CD14-positive monocyte (primary cell): ENCODE data around the gene EFCAB13. TPM values are rescaled to one million over a fixed set of nuclear protein-coding genes. Genes with fewer than 3 reads are reported as not detected.

Source experiments
- DNase-seq, 3 donors: peaks; one replicate each; pipeline ENCODE4 v3.0.0-alpha.2; 2011 to 2022
- H2AFZ ChIP-seq: 2 replicates; pipeline ENCODE4 v1.6.0; 2012; ENCODE audit warnings: mild to moderate bottlenecking, low read depth, low read length, inconsistent platforms; ENCODE audit not compliant: insufficient read depth, poor library complexity, severe bottlenecking
- H3K27ac ChIP-seq, 2 donors: 1 replicate in 1 of 2; 2 replicates in 1 of 2; pipeline ENCODE4 v1.5.1; 2012 to 2013; ENCODE audit warnings: low read length in 2 of 2, control low read depth in 1 of 2, inconsistent platforms in 1 of 2, low read depth in 1 of 2, mild to moderate bottlenecking in 1 of 2
- H3K27me3 ChIP-seq, 2 donors: one replicate each; pipeline versions ENCODE4 v1.6.0 to v1.6.1; 2011 to 2013; ENCODE audit warnings: low read length in 2 of 2; ENCODE audit not compliant: control insufficient read depth in 2 of 2, insufficient read depth in 2 of 2
- H3K36me3 ChIP-seq, 2 donors: replicated peaks in 1 of 2; 1 replicate in 1 of 2; 2 replicates in 1 of 2; pipeline versions ENCODE4 v1.5.1 to v1.6.1; 2012 to 2013; ENCODE audit warnings: low read length in 2 of 2, control low read depth in 1 of 2, inconsistent platforms in 1 of 2, mild to moderate bottlenecking in 1 of 2; ENCODE audit not compliant: insufficient read depth in 2 of 2, control insufficient read depth in 1 of 2
- H3K4me1 ChIP-seq, 2 donors: 1 replicate in 1 of 2; 2 replicates in 1 of 2; pipeline versions ENCODE4 v1.5.1 to v1.6.1; 2012 to 2013; ENCODE audit warnings: low read length in 2 of 2, control low read depth in 1 of 2, inconsistent platforms in 1 of 2, mild to moderate bottlenecking in 1 of 2, moderate library complexity in 1 of 2; ENCODE audit not compliant: insufficient read depth in 2 of 2, control insufficient read depth in 1 of 2
- H3K4me2 ChIP-seq: replicated peaks from 2 replicates; pipeline ENCODE3; 2012; ENCODE audit warnings: low read length, moderate library complexity, mild to moderate bottlenecking; ENCODE audit not compliant: poor library complexity, severe bottlenecking; ENCODE audit errors: extremely low read depth
- H3K4me3 ChIP-seq, 3 experiments: fragments of 200-600 bp in 1 of 3; sonication (generic) in 1 of 3; replicated peaks in 1 of 3; 1 replicate in 2 of 3; 2 replicates in 1 of 3; pipeline ENCODE4 v1.5.1; 2011 to 2013; ENCODE audit warnings: low read length in 3 of 3, mild to moderate bottlenecking in 3 of 3, control low read depth in 2 of 3, low read depth in 2 of 3, inconsistent platforms in 1 of 3, moderate library complexity in 1 of 3
- H3K79me2 ChIP-seq: 2 replicates; pipeline ENCODE4 v1.6.0; 2012; ENCODE audit warnings: mild to moderate bottlenecking, control low read depth, inconsistent platforms, low read length, moderate library complexity; ENCODE audit not compliant: insufficient read depth
- H3K9ac ChIP-seq: 2 replicates; pipeline ENCODE4 v1.6.0; 2017; ENCODE audit warnings: low read length, mild to moderate bottlenecking; ENCODE audit not compliant: insufficient read depth, poor library complexity, severe bottlenecking
- H3K9me3 ChIP-seq, 2 donors: replicated peaks in 1 of 2; 1 replicate in 1 of 2; 2 replicates in 1 of 2; pipeline versions ENCODE4 v1.5.1 to v1.6.1; 2012 to 2013; ENCODE audit warnings: low read length in 2 of 2, control low read depth in 1 of 2; ENCODE audit not compliant: control insufficient read depth in 1 of 2, insufficient read depth in 1 of 2
- H4K20me1 ChIP-seq: 2 replicates; pipeline ENCODE4 v1.6.0; 2012; ENCODE audit warnings: mild to moderate bottlenecking, low read length, control low read depth, moderate library complexity; ENCODE audit not compliant: insufficient read depth
- H3K27ac Mint-ChIP-seq, 7 donors: one replicate each; pipeline ENCODE4 v1.8.0; 2020; ENCODE audit warnings: mild to moderate bottlenecking in 7 of 7, mixed read lengths in 7 of 7, moderate library complexity in 6 of 7, inconsistent platforms in 2 of 7
- H3K27me3 Mint-ChIP-seq, 3 donors: one replicate each; pipeline ENCODE4 v1.8.0; 2021 to 2022; ENCODE audit warnings: low read depth in 3 of 3, mild to moderate bottlenecking in 3 of 3, mixed read lengths in 3 of 3, moderate library complexity in 3 of 3, inconsistent platforms in 1 of 3
- H3K36me3 Mint-ChIP-seq, 2 donors: one replicate each; pipeline ENCODE4 v1.8.0; 2020; ENCODE audit warnings: mixed read lengths in 2 of 2, inconsistent platforms in 1 of 2, mild to moderate bottlenecking in 1 of 2
- H3K4me1 Mint-ChIP-seq: one replicate; pipeline ENCODE4 v1.8.0; 2020; ENCODE audit warnings: mild to moderate bottlenecking, mixed read lengths
- H3K4me3 Mint-ChIP-seq, 2 donors: one replicate each; pipeline ENCODE4 v1.8.0; 2020; ENCODE audit warnings: mild to moderate bottlenecking in 2 of 2, mixed read lengths in 2 of 2, moderate library complexity in 1 of 2
- H3K9me3 Mint-ChIP-seq, 7 donors: one replicate each; pipeline ENCODE4 v1.8.0; 2020 to 2022; ENCODE audit warnings: mixed read lengths in 7 of 7, mild to moderate bottlenecking in 6 of 7, moderate library complexity in 6 of 7, inconsistent platforms in 2 of 7
- WGBS: methylation state at CpG from one replicate; pipeline ENCODE4 v1.1.5; 2013; ENCODE audit warnings: missing lambda C conversion rate; ENCODE audit not compliant: insufficient coverage; 5-methylcytosine and 5-hydroxymethylcytosine counted together
- intact Hi-C, 2 donors: fragments of 100-400 bp; cut with micrococcal nuclease; formaldehyde crosslinking; loops; one replicate each; pipeline versions ENCODE4 v1.15.0 to v1.15.1; 2023
- polyA plus RNA-seq, 3 donors: library from polyadenylated mRNA; depleted of rRNA in 1 of 3; unstranded in 2 of 3; stranded (reverse) in 1 of 3; fragments of 300-500 nt in 2 of 3; fragments of >200 nt in 1 of 3; fragmentation: Illumina TruSeq in 2 of 3; gene quantifications; 1 replicate in 2 of 3; 2 replicates in 1 of 3; pipeline ENCODE4 v1.2.3, GENCODE V29; 2012 to 2021
- TF ChIP-seq, protein P1 (sequence below): fragments of 200-600 bp; IDR thresholded peaks from one replicate; pipeline ENCODE4 v1.8.0; 2022; ENCODE audit warnings: antibody characterized with exemption, mild to moderate bottlenecking

Gene EFCAB13
- polyA plus RNA-seq, 3 donors, result 1.0 to 5.7 (median 3.5) TPM

DNA sequence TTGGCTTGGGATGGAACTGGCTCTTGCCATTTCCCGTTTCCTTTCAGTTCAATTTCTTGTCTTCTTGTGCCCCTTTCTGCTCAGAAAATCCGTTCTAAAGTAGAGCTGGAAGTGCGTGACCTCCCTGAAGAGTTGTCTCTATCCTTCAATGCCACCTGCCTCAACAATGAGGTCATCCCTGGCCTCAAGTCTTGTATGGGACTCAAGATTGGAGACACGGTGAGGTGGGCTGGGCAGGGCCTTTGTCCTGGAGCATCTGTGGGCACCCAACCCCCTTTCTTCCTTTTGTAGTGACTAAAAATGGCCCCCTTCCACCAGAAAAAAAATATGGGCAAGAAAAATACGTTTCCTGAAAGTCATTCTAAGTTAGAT is 32.9 kb upstream of the EFCAB13 start:
- Histone ChIP-seq H3K36me3 (no peaks in the 10 kb centered on the region), H3K79me2 (no peaks in the 10 kb centered on the region), H3K4me1 (no peaks in the 10 kb centered on the region), H3K4me2 (no peak overlapping the region), H3K4me3 (no peak overlapping the region), H3K27ac (no peak overlapping the region), H3K27me3 (no peaks in the 10 kb centered on the region), H2AFZ (no peak overlapping the region), H4K20me1 (no peaks in the 10 kb centered on the region), H3K9me3 (no peaks in the 10 kb centered on the region), H3K9ac (no peak overlapping the region)
- Mint-ChIP-seq H3K4me3 (no peak overlapping the region), H3K4me1 (peaks cover 11% of the 10 kb centered on the region), H3K27me3 (peaks cover 1 to 3% (median 2%) of the 10 kb centered on the region in 3 donors), H3K36me3 (no peaks in the 10 kb centered on the region), H3K27ac (no peak overlapping the region), H3K9me3 (no peaks in the 10 kb centered on the region)
- TF ChIP-seq, protein P1, sequence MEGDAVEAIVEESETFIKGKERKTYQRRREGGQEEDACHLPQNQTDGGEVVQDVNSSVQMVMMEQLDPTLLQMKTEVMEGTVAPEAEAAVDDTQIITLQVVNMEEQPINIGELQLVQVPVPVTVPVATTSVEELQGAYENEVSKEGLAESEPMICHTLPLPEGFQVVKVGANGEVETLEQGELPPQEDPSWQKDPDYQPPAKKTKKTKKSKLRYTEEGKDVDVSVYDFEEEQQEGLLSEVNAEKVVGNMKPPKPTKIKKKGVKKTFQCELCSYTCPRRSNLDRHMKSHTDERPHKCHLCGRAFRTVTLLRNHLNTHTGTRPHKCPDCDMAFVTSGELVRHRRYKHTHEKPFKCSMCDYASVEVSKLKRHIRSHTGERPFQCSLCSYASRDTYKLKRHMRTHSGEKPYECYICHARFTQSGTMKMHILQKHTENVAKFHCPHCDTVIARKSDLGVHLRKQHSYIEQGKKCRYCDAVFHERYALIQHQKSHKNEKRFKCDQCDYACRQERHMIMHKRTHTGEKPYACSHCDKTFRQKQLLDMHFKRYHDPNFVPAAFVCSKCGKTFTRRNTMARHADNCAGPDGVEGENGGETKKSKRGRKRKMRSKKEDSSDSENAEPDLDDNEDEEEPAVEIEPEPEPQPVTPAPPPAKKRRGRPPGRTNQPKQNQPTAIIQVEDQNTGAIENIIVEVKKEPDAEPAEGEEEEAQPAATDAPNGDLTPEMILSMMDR, result no peak
- no peak for DNase-seq
- WGBS, result 100% methylated on average over 3 of the region's 5 CpGs
- intact Hi-C loops, result loop anchor here in 1 of 2 donors (10.0 kb wide), 1 partner anchor 46 kb away; no protein-coding TSS in a partner anchor

DNA sequence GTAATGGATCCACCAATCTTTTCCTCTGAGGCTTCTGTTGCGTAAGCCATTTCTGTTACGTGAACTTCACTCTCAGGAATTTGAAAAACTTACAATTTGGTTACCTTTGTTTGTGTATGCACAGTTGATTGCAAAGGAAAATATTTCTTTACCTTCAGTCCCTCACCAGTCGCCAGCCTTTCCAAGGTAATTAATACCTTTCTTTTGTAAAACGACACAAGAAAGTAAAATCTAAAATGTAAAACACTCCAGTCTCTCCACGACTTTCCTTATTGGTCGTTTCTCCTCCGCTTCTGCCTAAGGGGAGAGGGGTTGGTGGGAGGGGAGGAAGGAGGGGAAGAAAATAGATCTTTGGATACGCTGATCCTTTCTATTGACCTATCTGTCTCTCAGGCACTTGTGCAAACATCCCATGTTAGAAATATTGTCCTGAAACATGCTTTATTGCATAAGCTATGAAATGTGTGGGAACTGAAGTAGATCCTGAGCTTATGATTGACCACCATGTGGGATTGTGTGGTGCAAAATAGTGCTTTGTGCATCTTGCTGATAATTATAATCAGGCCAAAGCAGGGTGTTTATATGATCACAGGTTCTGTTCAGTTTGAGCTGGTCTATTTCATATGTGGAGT is 32.4 kb upstream of the EFCAB13 start:
- Mint-ChIP-seq H3K9me3 (no peaks in the 10 kb centered on the region), H3K4me3 (no peak overlapping the region), H3K4me1 (peaks cover 7% of the 10 kb centered on the region), H3K27me3 (peaks cover 0 to 2% (median 1%) of the 10 kb centered on the region in 3 donors), H3K27ac (no peak overlapping the region), H3K36me3 (no peaks in the 10 kb centered on the region)
- no peak for DNase-seq
- intact Hi-C loops, result loop anchor here in 1 of 2 donors (10.0 kb wide), 1 partner anchor 47 kb away; no protein-coding TSS in a partner anchor
- Histone ChIP-seq H3K4me1 (no peaks in the 10 kb centered on the region), H3K9me3 (no peaks in the 10 kb centered on the region), H3K4me2 (no peak overlapping the region), H3K36me3 (no peaks in the 10 kb centered on the region), H2AFZ (no peak overlapping the region), H3K27me3 (no peaks in the 10 kb centered on the region), H3K27ac (no peak overlapping the region), H3K79me2 (no peaks in the 10 kb centered on the region), H4K20me1 (no peaks in the 10 kb centered on the region), H3K9ac (no peak overlapping the region), H3K4me3 (no peak overlapping the region)
- WGBS, result no CpG with 5 or more reads among the region's 8 CpGs
- TF ChIP-seq, protein P1, result no peak
